Skin epidermis (tissue), 12 donors: ENCODE results near the gene KIF21A.

Source experiments
- H3K27ac ChIP-seq, 21 experiments: fragments of 200-600 bp; sonication (generic) in 11 of 21; one replicate each; pipeline ENCODE4 v1.5.0; 2020; ENCODE audit warnings: mild to moderate bottlenecking in 3 of 21, inconsistent platforms in 2 of 21, moderate library complexity in 2 of 21
- H3K4me3 ChIP-seq, 7 experiments: fragments of 200-600 bp; sonication (generic) in 2 of 7; one replicate each; pipeline ENCODE4 v1.5.0; 2020; ENCODE audit warnings: inconsistent platforms in 2 of 7, mild to moderate bottlenecking in 2 of 7, moderate library complexity in 1 of 7

The KIF21A gene

DNA sequence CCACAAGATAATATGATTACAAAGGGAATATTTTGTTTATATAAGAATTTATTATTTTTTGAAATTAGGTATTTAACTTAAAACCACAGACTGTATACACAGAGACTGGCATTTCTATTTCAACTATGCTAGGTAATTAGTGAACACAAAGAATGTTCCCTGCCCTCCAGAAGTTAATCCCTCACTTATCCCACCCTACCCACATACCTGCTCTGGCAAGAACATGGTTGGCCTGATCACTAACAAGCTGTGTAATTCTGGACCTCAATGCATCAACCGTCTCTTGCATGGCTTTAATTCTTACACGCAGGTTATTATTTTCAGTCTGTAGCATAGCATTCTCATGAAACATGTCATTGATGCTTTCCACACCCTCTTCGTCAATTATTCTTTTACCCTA lies 85.9 kb downstream of the KIF21A start:
- no peak overlapping the region for H3K27ac ChIP-seq
- no peak overlapping the region for H3K4me3 ChIP-seq

DNA sequence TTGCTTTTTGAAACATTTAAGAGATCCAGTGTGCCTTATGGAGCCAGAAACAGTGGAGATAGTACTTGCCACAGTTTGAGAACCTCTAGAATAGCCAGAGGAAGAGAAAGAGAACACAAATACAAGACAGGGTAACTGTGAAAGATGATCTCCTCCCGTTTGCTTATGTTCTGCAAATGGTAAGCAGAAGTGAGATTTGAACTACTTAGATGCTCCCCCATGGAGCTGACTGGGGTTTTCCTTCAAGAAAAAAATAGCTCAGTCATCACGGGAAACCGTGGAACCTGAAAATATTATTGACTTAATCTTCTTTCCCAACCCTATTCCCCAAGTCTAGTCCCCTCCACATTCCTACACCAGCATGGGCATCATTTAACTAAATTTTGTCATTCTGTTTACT lies 87.1 kb downstream of the KIF21A start:
- no peak overlapping the region for H3K27ac ChIP-seq
- H3K4me3 ChIP-seq, result no peak overlapping the region

DNA sequence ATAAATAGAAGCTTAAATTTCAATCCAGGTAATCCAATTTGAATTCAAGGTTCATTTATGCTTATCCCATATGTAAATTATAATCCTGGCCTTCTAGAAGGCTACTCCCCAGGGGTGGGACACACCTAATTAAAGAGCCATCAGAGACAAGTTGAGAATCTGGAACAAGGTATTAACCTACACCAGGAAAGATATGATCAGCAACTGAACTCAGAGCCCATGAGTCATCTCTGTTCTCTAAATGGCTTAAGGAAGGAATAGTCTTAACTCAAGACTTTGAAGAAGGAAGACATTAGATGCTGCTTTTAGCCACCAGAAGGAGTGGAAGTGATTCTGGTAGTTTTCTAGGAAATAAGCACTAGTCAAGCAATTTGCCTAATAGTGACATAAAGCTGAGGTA lies 88.0 kb downstream of the KIF21A start:
- H3K27ac ChIP-seq, result no peak overlapping the region
- H3K4me3 ChIP-seq, result no peak overlapping the region

- Histone ChIP-seq H3K27ac (no peak overlapping the region), H3K4me3 (no peak overlapping the region)
Observed at GRCh38 chr12:39352471-39353017, 90.4 kb downstream of the KIF21A start.

- H3K27ac ChIP-seq, result no peak overlapping the region
- no peak overlapping the region for H3K4me3 ChIP-seq
Observed at GRCh38 chr12:39351153-39351552, 91.8 kb downstream of the KIF21A start.

DNA sequence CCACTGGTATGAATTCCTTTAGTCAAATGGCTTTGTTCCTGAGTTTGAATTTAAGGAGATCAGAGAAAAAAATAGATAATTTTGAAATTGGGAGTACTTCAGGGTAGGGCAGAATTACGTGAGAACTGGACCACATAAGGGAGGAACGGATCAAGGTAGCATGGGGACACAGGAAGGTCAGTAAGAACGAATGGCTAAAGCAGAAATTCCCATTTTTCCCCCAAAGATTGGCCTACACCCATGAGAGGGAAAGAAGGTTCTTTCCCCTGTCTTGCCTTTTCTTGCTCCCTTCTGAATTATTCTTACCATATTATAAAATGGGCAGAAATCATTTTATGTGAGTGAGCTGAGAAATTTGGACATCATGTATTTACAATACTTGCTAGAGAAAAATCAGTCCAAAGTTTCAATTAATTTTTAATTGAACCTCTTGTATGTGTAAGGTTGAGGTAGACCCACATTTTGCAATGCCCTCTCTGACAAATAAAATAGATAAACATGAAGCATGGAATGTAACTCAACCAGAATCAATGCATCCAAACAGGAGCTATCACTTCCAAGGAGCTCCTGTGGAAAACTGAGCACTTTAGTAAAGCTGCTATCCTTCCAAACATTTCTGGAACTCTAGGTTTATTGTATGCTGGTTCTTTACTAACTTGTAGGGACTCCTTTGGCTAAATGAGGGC lies 93.8 kb downstream of the KIF21A start:
- Histone ChIP-seq H3K27ac (no peak overlapping the region), H3K4me3 (no peak overlapping the region)

DNA sequence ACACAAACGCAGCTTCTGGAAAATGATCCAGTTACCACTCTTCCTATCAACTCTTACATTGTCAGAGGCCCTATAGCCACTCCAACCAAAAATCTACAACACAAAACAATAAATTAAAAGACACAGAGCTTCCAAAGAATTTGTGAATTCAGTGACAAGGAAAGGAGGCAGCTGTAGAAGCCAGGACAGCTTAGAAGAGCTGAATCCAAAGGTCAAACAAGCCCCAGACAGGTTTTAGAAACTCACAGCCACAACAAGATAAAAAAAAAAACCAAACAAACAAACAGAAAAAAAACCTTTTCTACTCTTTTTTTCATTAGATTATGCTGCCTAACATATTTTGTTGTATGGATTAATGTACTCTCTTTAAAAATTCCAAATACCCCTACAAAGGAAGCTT lies 94.4 kb downstream of the KIF21A start:
- H3K27ac ChIP-seq, result no peak overlapping the region
- no peak overlapping the region for H3K4me3 ChIP-seq

DNA sequence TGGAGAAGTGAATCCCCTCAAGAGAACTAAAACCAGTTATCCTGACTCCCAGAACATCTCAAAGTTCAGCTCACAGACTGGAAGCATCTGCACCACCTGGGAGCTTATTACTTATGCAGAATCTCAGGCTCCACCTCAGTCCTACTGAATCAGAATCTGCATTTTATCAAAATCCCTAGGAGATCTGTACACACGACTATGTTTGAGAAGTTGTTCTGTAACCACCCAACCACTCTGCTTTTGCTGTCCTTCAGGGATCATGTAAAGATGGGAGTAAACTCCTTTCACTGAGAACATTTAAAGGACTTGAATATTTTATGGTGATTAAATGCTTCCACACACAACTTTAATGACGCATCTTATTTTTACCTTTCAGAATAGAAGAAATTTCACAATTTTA lies 98.0 kb downstream of the KIF21A start:
- H3K27ac ChIP-seq, result no peak overlapping the region
- H3K4me3 ChIP-seq, result no peak overlapping the region

GRCh38 chr12:39343665-39344064 lies 99.3 kb downstream of the KIF21A start:
- no peak overlapping the region for H3K27ac ChIP-seq
- no peak overlapping the region for H3K4me3 ChIP-seq

DNA sequence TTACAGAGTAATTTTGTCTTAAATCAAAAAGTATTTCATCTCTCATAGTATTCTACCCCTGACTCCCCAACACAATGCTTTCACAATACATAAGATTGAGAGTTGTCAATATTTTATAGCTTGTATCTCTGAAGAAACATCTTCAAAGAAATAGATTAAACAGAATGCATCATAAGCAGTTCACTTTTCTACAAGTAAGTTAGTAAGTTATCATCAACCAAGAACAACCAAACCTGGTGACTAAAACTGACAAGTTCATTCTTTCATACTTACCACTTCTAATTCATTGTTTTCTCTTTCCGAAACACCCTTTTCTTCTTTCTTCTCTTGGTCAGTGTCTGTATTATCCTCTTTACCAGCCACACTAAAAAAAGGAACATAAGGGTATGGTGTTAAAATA lies 101.2 kb downstream of the KIF21A start:
- Histone ChIP-seq H3K27ac (no peak overlapping the region), H3K4me3 (no peak overlapping the region)

DNA sequence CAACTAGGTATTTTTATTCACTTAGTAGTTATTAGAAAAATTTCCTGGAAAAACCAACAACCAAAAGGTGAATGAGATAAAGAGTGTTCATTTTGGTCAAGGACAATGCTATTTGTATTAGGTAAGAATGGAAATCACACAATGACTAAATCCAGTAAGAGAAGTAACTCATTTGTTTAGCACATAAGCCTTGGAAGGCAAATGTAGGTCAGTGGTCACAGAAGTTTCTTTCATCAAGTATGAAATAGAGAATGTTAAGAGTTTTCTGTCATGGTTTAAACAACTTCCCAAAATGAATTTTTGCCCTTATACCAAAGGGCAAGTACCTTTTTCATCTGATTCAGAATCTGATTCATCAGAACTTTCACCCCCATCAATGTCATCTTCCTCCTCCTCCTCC lies 101.7 kb downstream of the KIF21A start:
- H3K27ac ChIP-seq, result no peak overlapping the region
- no peak overlapping the region for H3K4me3 ChIP-seq

DNA sequence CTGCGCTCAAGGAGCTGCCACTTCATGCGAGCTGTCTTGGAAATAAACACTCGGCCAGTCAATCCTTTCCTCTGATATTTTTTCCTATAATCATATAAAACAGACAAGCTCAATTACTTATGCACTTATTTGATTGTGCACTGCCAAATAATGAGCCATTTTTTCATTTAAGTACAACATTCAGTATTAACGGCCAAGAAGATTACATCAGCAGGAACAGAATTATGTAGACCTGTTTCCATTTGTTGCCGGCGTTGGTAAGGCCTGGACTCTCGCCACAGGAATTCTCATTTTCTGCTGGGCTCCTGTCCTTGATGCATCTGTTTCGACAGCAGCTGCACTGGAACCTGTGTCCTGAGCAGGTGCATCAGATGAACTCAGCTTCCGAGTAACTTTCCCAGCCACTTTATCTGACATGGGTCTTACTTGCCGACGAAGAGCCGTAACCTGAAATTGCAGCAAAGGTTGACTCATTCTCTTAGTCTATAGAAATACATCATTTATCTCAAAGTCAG lies 110.2 kb downstream of the KIF21A start:
- no peak overlapping the region for H3K4me3 ChIP-seq
- peak overlapping the region in 1 of 21 experiments; percentile 67 for H3K27ac ChIP-seq

- H3K27ac ChIP-seq, result peak overlapping the region in 1 of 21 experiments; percentile 67
Observed at GRCh38 chr12:39331539-39332261, 111.2 kb downstream of the KIF21A start.

DNA sequence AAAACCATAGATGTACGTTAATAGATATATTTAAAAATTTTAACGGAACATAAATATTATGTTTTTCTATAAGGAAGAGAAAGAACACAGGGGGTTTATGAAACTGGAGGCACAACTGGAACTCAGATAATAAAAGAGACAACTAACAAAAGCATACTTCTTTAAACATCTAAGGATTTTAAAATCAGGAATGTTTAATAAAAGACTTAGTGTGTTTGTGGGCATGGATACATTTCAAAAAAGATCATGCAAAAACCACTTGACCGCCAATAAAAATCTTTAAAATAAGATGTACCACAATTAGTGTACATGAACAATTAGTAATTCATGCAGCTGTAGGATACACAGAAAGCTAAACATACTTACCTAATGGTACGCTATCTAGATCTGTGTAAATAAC lies 113.0 kb downstream of the KIF21A start:
- Histone ChIP-seq H3K4me3 (no peak overlapping the region), H3K27ac (no peak overlapping the region)

More at GRCh38 chr12:39331539-39332261, 111.2 kb downstream of the KIF21A start:
- no peak overlapping the region for H3K4me3 ChIP-seq

DNA sequence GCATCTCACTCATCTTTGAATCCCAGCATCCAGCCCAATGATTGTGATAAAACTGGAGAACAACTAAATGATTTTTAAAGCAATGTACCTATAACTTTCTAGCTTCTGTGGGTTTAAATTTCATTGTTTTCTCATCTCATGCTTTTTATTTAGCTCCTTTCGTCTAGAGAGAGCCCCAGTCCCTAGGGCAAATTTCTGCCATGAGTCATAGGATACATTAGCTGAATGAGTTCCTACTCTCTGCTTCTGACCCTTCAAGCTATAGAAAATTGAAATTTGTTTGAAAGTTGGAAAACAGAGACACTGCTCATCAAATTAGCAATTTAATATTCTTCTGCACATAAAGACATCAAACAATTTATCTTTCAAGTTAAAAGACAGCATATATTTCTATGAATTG lies 113.9 kb downstream of the KIF21A start:
- Histone ChIP-seq H3K27ac (no peak overlapping the region), H3K4me3 (no peak overlapping the region)

DNA sequence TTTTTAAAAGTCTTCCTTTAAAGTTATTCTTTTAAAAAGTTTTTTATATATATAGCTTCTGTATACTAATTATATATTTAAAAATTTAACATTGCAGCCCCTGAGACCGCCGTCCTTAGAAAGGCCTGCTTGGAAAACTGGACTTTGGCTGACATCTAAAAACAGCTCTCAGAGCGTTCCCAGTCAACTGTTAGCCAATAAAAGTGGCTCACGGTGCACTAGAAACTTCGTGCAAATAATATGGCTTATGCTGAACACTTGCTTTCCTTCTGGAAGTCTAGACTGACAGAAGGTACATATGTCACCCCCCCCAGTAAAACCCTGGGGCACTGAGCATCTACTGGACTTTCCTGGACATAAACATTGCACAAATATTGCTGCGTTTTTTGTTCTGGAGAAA lies 115.0 kb downstream of the KIF21A start:
- Histone ChIP-seq H3K4me3 (no peak overlapping the region), H3K27ac (no peak overlapping the region)

GRCh38 chr12:39327510-39327909 lies 115.4 kb downstream of the KIF21A start:
- no peak overlapping the region for H3K27ac ChIP-seq
- H3K4me3 ChIP-seq, result no peak overlapping the region

DNA sequence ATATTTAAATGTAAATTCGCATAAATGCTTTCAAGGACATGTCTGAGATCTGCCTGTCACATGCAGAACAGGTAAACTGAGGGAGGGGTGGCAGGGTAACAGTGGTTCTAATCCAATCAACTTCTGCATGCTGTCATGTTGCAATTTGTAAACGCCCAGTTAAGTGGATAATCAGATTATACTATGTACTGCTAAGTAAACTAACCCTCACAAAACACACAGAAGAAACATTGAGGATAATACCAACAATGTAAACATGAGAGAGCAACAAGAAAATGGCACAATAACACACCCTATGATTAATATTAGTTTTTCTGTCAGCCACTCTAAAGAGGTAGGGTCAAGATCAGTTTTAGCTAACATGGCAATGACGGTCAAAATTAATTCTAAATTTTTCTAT lies 123.7 kb downstream of the KIF21A start:
- Histone ChIP-seq H3K27ac (no peak overlapping the region), H3K4me3 (no peak overlapping the region)

DNA sequence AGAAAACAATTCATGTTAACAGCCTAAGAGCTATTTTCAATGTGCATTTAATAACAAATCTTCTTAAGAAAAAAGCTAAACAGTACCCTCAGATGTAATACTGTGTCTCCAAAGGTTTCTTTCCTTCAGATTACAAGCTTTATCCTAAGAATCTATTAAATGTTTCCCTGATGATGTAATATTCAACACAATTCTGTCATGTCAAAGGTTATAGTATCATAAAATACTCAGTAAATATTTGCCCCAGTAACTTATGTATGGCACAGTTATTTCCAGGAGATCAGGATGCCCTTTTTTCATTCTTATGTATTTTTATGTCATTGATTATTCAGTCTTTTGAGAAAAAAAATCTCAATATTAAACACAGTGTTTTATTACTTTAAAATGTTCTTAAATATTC lies 128.4 kb downstream of the KIF21A start:
- Histone ChIP-seq H3K27ac (no peak overlapping the region), H3K4me3 (no peak overlapping the region)

- Histone ChIP-seq H3K27ac (no peak overlapping the region), H3K4me3 (no peak overlapping the region)
Observed at GRCh38 chr12:39309516-39309915, 133.4 kb downstream of the KIF21A start.

GRCh38 chr12:39301422-39301821 lies 141.5 kb downstream of the KIF21A start:
- Histone ChIP-seq H3K4me3 (no peak overlapping the region), H3K27ac (no peak overlapping the region)
